Suprapubic skin (tissue), 4 donors: ENCODE results near the gene RRAGD. TPM values are rescaled to one million over a fixed set of nuclear protein-coding genes. Genes with fewer than 3 reads are reported as not detected.

ENCODE experiments used
- DNase-seq, 2 donors: peaks; one replicate each; pipeline ENCODE4 v3.0.0-alpha.2; 2019; ENCODE audit warnings: low spot score in 2 of 2
- H3K27ac ChIP-seq: fragments of 200-600 bp; sonication (generic); one replicate; pipeline ENCODE4 v1.5.1; 2019
- H3K27me3 ChIP-seq: fragments of 200-600 bp; sonication (generic); one replicate; pipeline ENCODE4 v1.5.1; 2019
- H3K36me3 ChIP-seq: fragments of 200-600 bp; sonication (generic); one replicate; pipeline ENCODE4 v1.5.1; 2019
- H3K4me1 ChIP-seq: fragments of 200-600 bp; sonication (generic); one replicate; pipeline ENCODE4 v1.5.1; 2019
- H3K4me3 ChIP-seq: fragments of 200-600 bp; sonication (generic); one replicate; pipeline ENCODE4 v1.5.1; 2019; ENCODE audit warnings: mild to moderate bottlenecking
- H3K9me3 ChIP-seq: fragments of 200-600 bp; sonication (generic); one replicate; pipeline ENCODE4 v1.5.1; 2019
- EP300 ChIP-seq: sonication (generic); formaldehyde crosslinking; IDR thresholded peaks from one replicate; pipeline ENCODE4 v1.6.1; 2017; ENCODE audit warnings: antibody characterized with exemption
- POLR2A ChIP-seq, 2 donors: fragments of 450-650 bp; IDR thresholded peaks; one replicate each; pipeline ENCODE4 v1.6.1; 2017; ENCODE audit warnings: antibody characterized with exemption in 2 of 2, mild to moderate bottlenecking in 2 of 2, moderate library complexity in 2 of 2
- POLR2AphosphoS5 ChIP-seq, 3 donors: sonication (generic); formaldehyde crosslinking; IDR thresholded peaks; one replicate each; pipeline ENCODE4 v1.6.1; 2017; ENCODE audit warnings: antibody characterized with exemption in 3 of 3
- WGBS: methylation state at CpG from one replicate; pipeline ENCODE4 v1.1.5; 2018; 5-methylcytosine and 5-hydroxymethylcytosine counted together
- total RNA-seq, 4 donors: library from RNA; depleted of rRNA; stranded (reverse); fragments of >200 nt; gene quantifications; one replicate each; pipeline ENCODE4 v1.1.0, GENCODE V29; 2016
- TF ChIP-seq, protein P1 (sequence below), 2 donors: fragments of 200-600 bp in 1 of 2; fragments of 450-650 bp in 1 of 2; sonication (generic) in 1 of 2; IDR thresholded peaks; one replicate each; pipeline ENCODE4 v1.5.1; 2016 to 2019; ENCODE audit warnings: antibody characterized with exemption in 2 of 2, mild to moderate bottlenecking in 1 of 2, moderate library complexity in 1 of 2

RRAGD gene
- total RNA-seq, 4 donors from 2014 or later = 13.7 to 24.3 (median 17.9) TPM

DNA sequence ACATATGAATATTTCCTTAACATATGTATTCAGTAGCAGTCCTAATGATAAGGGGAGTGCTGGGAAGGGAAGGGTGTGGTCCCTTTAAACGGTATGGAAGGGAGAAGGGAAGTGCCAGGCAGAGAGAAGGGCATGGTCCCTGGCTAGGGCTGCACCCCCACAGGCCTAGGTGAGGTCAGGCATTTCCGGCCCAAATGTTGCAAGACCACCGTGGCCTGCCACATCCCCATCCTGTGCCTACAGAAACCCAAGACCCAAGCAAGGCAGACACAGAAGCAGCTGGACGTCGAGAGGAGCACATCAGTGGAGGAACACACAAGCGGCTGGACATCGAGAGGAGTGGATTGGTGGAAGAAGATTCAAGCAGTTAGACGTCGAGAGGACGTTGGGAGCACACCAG, 5.9 kb downstream of the RRAGD start:
- H3K4me1 ChIP-seq = peaks cover 10% of the 10 kb centered on the region
- whole genome bisulfite sequencing = 68% methylated on average over 10 of the region's 10 CpGs
- TF ChIP-seq POLR2AphosphoS5 (IDR thresholded peaks at IDR 0.05) (no peak), POLR2A (IDR thresholded peaks at IDR 0.05) (no peak), EP300 (no peak)
- TF ChIP-seq, protein P1, sequence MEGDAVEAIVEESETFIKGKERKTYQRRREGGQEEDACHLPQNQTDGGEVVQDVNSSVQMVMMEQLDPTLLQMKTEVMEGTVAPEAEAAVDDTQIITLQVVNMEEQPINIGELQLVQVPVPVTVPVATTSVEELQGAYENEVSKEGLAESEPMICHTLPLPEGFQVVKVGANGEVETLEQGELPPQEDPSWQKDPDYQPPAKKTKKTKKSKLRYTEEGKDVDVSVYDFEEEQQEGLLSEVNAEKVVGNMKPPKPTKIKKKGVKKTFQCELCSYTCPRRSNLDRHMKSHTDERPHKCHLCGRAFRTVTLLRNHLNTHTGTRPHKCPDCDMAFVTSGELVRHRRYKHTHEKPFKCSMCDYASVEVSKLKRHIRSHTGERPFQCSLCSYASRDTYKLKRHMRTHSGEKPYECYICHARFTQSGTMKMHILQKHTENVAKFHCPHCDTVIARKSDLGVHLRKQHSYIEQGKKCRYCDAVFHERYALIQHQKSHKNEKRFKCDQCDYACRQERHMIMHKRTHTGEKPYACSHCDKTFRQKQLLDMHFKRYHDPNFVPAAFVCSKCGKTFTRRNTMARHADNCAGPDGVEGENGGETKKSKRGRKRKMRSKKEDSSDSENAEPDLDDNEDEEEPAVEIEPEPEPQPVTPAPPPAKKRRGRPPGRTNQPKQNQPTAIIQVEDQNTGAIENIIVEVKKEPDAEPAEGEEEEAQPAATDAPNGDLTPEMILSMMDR (IDR thresholded peaks at IDR 0.05) = no peak
- H3K36me3 ChIP-seq = no peaks in the 10 kb centered on the region
- no peak for DNase-seq
- no peak overlapping the region for H3K4me3 ChIP-seq
- no peaks in the 10 kb centered on the region for H3K27me3 ChIP-seq
- no peak overlapping the region for H3K27ac ChIP-seq
- no peaks in the 10 kb centered on the region for H3K9me3 ChIP-seq

DNA sequence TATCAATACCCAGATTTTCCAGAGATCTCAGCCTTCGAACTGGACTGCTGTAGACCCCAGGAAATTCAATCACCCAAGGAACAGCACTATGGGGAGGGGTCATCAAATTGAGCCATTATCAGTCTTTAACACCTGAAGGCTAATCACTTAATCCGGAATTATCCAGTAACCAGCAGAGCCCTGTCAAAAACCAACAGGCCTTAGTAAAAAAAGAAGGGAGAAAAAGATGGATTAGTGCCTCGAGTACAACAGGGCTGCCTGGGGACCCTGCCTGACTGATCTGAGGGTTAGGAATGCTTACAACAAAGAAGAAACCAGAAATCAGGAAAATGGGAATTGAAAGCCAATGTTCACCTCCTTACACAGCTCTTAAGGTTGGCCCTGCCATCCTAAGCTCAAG, 7.6 kb downstream of the RRAGD start:
- no peaks in the 10 kb centered on the region for H3K36me3 ChIP-seq
- no peak for TF ChIP-seq POLR2A (IDR thresholded peaks at IDR 0.05)
- TF ChIP-seq, protein P1 (IDR thresholded peaks at IDR 0.05) = no peak
- TF ChIP-seq POLR2AphosphoS5 (IDR thresholded peaks at IDR 0.05) = no peak
- no peak for TF ChIP-seq EP300
- no peaks in the 10 kb centered on the region for H3K9me3 ChIP-seq
- no peaks in the 10 kb centered on the region for H3K4me1 ChIP-seq
- WGBS = 81% methylated on average over 3 of the region's 3 CpGs
- no peak overlapping the region for H3K4me3 ChIP-seq
- no peaks in the 10 kb centered on the region for H3K27me3 ChIP-seq
- DNase-seq = no peak
- no peak overlapping the region for H3K27ac ChIP-seq

DNA sequence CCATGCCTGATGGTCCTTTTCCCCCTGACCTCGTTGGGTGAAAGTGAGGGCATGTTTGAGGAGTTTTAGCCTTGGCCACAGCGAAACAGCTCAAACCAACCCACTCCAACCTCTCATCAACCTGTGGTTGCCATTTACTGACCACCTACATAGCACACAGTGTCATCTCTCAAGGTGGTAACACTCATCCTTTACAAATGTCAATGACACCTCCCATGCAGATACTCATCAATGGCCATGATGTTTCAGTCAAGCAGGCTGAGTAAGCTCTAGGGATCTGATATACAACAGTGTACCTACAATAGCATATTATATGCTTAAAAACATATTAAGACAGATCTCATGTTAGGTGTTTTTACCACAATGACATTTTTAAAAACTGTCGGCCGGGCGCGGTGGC, 9.3 kb downstream of the RRAGD start:
- Histone ChIP-seq H3K9me3 (no peaks in the 10 kb centered on the region), H3K36me3 (no peaks in the 10 kb centered on the region), H3K4me1 (no peaks in the 10 kb centered on the region), H3K27ac (no peak overlapping the region), H3K4me3 (no peak overlapping the region), H3K27me3 (no peaks in the 10 kb centered on the region)
- WGBS = 93% methylated on average over 6 of the region's 6 CpGs
- DNase-seq = no peak
- no peak for TF ChIP-seq EP300
- no peak for TF ChIP-seq POLR2A (IDR thresholded peaks at IDR 0.05)
- TF ChIP-seq POLR2AphosphoS5 (IDR thresholded peaks at IDR 0.05) = no peak
- TF ChIP-seq, protein P1 (IDR thresholded peaks at IDR 0.05) = no peak

DNA sequence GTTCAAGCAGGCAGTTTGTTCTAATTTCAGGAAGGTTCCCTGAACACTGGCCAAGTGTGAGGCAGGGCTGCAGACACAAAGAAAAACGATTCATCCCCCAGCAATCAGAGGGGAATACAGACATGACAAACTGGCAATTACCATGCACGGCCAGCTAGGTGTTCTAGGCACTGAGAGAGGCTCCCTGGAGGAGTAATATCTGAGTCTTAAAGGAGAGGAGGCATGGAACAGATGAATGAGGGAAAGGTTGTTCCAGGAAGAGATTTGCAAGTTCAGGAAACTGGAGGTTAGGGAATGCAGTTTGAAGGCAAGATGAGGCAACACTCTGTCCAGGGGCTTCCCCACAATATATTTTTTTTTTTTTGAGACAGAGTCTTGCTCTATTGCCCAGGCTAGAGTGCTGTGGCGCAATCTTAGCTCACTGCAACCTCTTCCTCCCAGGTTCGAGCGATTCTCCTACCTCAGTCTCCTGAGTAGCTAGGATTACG, 11.1 kb downstream of the RRAGD start:
- 58% methylated on average over 6 of the region's 6 CpGs for WGBS
- Histone ChIP-seq H3K36me3 (no peaks in the 10 kb centered on the region), H3K4me1 (no peaks in the 10 kb centered on the region), H3K4me3 (no peak overlapping the region), H3K27ac (no peak overlapping the region), H3K27me3 (no peaks in the 10 kb centered on the region), H3K9me3 (no peaks in the 10 kb centered on the region)
- TF ChIP-seq EP300 (no peak), POLR2A (IDR thresholded peaks at IDR 0.05) (no peak), POLR2AphosphoS5 (IDR thresholded peaks at IDR 0.05) (no peak)
- DNase-seq = no peak

DNA sequence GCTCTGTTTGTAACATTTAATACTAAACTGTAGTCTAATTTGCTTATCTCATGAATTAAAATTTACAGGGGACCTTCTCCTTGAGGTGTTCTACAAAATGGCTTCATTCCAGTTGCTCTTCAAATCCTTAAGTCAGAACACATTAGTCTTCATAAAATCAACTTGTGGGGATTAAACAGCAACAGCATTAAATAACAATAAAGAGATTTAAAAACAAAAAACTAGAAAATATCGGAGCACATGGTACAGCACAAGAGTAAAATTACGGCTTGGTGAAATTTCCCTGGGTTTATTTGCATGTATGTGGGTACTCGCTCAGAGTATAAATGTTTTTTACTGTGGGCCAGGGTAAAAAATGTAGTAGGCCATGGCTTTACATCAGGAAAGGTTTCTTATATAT, 12.0 kb downstream of the RRAGD start:
- Histone ChIP-seq H3K36me3 (no peaks in the 10 kb centered on the region), H3K4me1 (no peaks in the 10 kb centered on the region), H3K9me3 (no peaks in the 10 kb centered on the region), H3K27ac (no peak overlapping the region), H3K27me3 (no peaks in the 10 kb centered on the region), H3K4me3 (no peak overlapping the region)
- WGBS = 92% methylated on average over 3 of the region's 3 CpGs
- no peak for DNase-seq
- TF ChIP-seq EP300 (no peak), POLR2A (IDR thresholded peaks at IDR 0.05) (no peak), POLR2AphosphoS5 (IDR thresholded peaks at IDR 0.05) (no peak)
- TF ChIP-seq, protein P1 (IDR thresholded peaks at IDR 0.05) = no peak
